Activated naive CD4-positive, alpha-beta T cell treated with anti-CD3 and anti-CD28 coated beads, Interleukin-2, amount 50 U/mL, for 72 hours (primary cell): ENCODE measurements around the gene KCNIP3. TPM values are rescaled to one million over a fixed set of nuclear protein-coding genes. Genes with fewer than 3 reads are reported as not detected.
"Not testable (repeated sequence)": the region's sequence is repeated elsewhere in the genome, so short reads cannot be mapped to it uniquely, and the experiment has no call there.

Experiments used
- ATAC-seq, 2 donors: fragments of 150-1000 bp; cut with Tn5 transposase; 2 replicates each; pipeline ENCODE4 v1.10.0; 2021; ENCODE audit warnings: mild to moderate bottlenecking in 2 of 2, moderate library complexity in 2 of 2
- DNase-seq, 2 donors: peaks; one replicate each; pipeline ENCODE4 v3.0.0; 2021 to 2022; ENCODE audit warnings: low spot score in 2 of 2
- H3K27ac Mint-ChIP-seq, 2 donors: one replicate each; pipeline ENCODE4 v1.8.0; 2022; ENCODE audit warnings: mild to moderate bottlenecking in 2 of 2, mixed read lengths in 2 of 2
- H3K36me3 Mint-ChIP-seq, 2 donors: one replicate each; pipeline ENCODE4 v1.8.0; 2022; ENCODE audit warnings: mixed read lengths in 2 of 2
- H3K9me3 Mint-ChIP-seq, 2 donors: one replicate each; pipeline ENCODE4 v1.8.0; 2022; ENCODE audit warnings: mixed read lengths in 2 of 2
- total RNA-seq, 2 donors: library from RNA; stranded (reverse); gene quantifications; one replicate each; pipeline ENCODE4 v1.2.3, GENCODE V29; 2022

Gene KCNIP3
- total RNA-seq, 2 donors from 2014 or later = not detected

- peak; percentile 30 to 43 for ATAC-seq
- no peak overlapping the region for H3K27ac Mint-ChIP-seq
- no peaks in the 10 kb centered on the region for H3K36me3 Mint-ChIP-seq
- no peak for DNase-seq
- no peaks in the 10 kb centered on the region for H3K9me3 Mint-ChIP-seq
These were observed 91.7 kb downstream of the KCNIP3 start for GRCh38 chr2:95388856-95389244.

- peak; percentile 83 to 86 for ATAC-seq
- H3K9me3 Mint-ChIP-seq = no peaks in the 10 kb centered on the region
- no peaks in the 10 kb centered on the region for H3K36me3 Mint-ChIP-seq
- peak; percentile 57 to 68 for DNase-seq
- H3K27ac Mint-ChIP-seq = no peak overlapping the region
These were observed 92.3 kb downstream of the KCNIP3 start for GRCh38 chr2:95389245-95390119.

- Mint-ChIP-seq H3K27ac (no peak overlapping the region), H3K36me3 (no peaks in the 10 kb centered on the region), H3K9me3 (no peaks in the 10 kb centered on the region)
- ATAC-seq (no peak), DNase-seq (no peak)
These were observed 93.2 kb downstream of the KCNIP3 start for GRCh38 chr2:95390272-95390880.

GRCh38 chr2:95390881-95391321, 93.8 kb downstream of the KCNIP3 start:
- no peak for ATAC-seq
- peak overlapping the region in 1 of 2 donors; percentile 3 for H3K27ac Mint-ChIP-seq
- no peaks in the 10 kb centered on the region for H3K36me3 Mint-ChIP-seq
- no peaks in the 10 kb centered on the region for H3K9me3 Mint-ChIP-seq
- DNase-seq = no peak

- no peaks in the 10 kb centered on the region for H3K36me3 Mint-ChIP-seq
- H3K9me3 Mint-ChIP-seq = no peaks in the 10 kb centered on the region
- no peak for ATAC-seq
These were observed 94.6 kb downstream of the KCNIP3 start for GRCh38 chr2:95391641-95392310.

GRCh38 chr2:95392320-95392719, 95.2 kb downstream of the KCNIP3 start:
- no peaks in the 10 kb centered on the region for H3K36me3 Mint-ChIP-seq
- no peak for ATAC-seq
- DNase-seq = no peak
- H3K9me3 Mint-ChIP-seq = no peaks in the 10 kb centered on the region
- no peak overlapping the region for H3K27ac Mint-ChIP-seq

More at GRCh38 chr2:95391641-95392310, 94.6 kb downstream of the KCNIP3 start:
- no peak for DNase-seq
- H3K27ac Mint-ChIP-seq = peak overlapping the region in 1 of 2 donors; percentile 3

- Mint-ChIP-seq H3K9me3 (no peaks in the 10 kb centered on the region), H3K27ac (no peak overlapping the region), H3K36me3 (no peaks in the 10 kb centered on the region)
- ATAC-seq = no peak
- DNase-seq = no peak
These were observed 95.7 kb downstream of the KCNIP3 start for GRCh38 chr2:95392730-95393455.

- DNase-seq (no peak), ATAC-seq (no peak)
- Mint-ChIP-seq H3K9me3 (no peaks in the 10 kb centered on the region), H3K36me3 (no peaks in the 10 kb centered on the region), H3K27ac (no peak overlapping the region)
These were observed 96.8 kb downstream of the KCNIP3 start for GRCh38 chr2:95393901-95394300.

- DNase-seq (no peak), ATAC-seq (no peak)
- Mint-ChIP-seq H3K9me3 (no peaks in the 10 kb centered on the region), H3K27ac (no peak overlapping the region), H3K36me3 (peaks cover 0 to 17% of the 10 kb centered on the region in 2 donors)
These were observed 101.9 kb downstream of the KCNIP3 start for GRCh38 chr2:95399061-95399460.

- Mint-ChIP-seq H3K36me3 (peaks cover 0 to 17% of the 10 kb centered on the region in 2 donors), H3K9me3 (no peaks in the 10 kb centered on the region), H3K27ac (peak overlapping the region; percentile 96)
- no peak for DNase-seq
- no peak for ATAC-seq
These were observed 104.3 kb downstream of the KCNIP3 start for GRCh38 chr2:95401480-95401879.

- ATAC-seq = peak; percentile 30 to 34
- not testable (repeated sequence) for H3K9me3 Mint-ChIP-seq, DNase-seq
- H3K36me3 Mint-ChIP-seq = peaks cover 0 to 17% of the 10 kb centered on the region in 2 donors
- peak overlapping the region; percentile 96 for H3K27ac Mint-ChIP-seq
These were observed 104.8 kb downstream of the KCNIP3 start for GRCh38 chr2:95402004-95402369.

- no peaks in the 10 kb centered on the region for H3K9me3 Mint-ChIP-seq
- H3K27ac Mint-ChIP-seq = peak within 1 kb of the TSS; percentile 96
- ATAC-seq (peak; percentile 97), DNase-seq (peak; percentile 93 to 97)
- peaks cover 0 to 17% of the 10 kb centered on the region in 2 donors for H3K36me3 Mint-ChIP-seq
These were observed 105.4 kb downstream of the KCNIP3 start, which contains the start of gene FAHD2A for GRCh38 chr2:95402370-95403203. Gene FAHD2A (plus strand): TSS chr2:95402708. CDS start chr2:95405559, 2,851 bp downstream.

- not testable (repeated sequence) for H3K9me3 Mint-ChIP-seq
- peak; percentile 36 for ATAC-seq
- H3K27ac Mint-ChIP-seq = peak overlapping the region; percentile 96
- H3K36me3 Mint-ChIP-seq = peaks cover 0 to 17% of the 10 kb centered on the region in 2 donors
- DNase-seq = peak in 1 of 2 donors; percentile 22
These were observed 106.1 kb downstream of the KCNIP3 start for GRCh38 chr2:95403204-95403721.

GRCh38 chr2:95403824-95404223, 106.7 kb downstream of the KCNIP3 start:
- Mint-ChIP-seq H3K36me3 (peaks cover 0 to 17% of the 10 kb centered on the region in 2 donors), H3K27ac (peak overlapping the region in 1 of 2 donors; percentile 96)
- not testable (repeated sequence) for ATAC-seq, DNase-seq, H3K9me3 Mint-ChIP-seq

GRCh38 chr2:95404676-95405075, 107.5 kb downstream of the KCNIP3 start:
- not testable (repeated sequence) for ATAC-seq, H3K27ac Mint-ChIP-seq, H3K9me3 Mint-ChIP-seq, DNase-seq
- H3K36me3 Mint-ChIP-seq = peaks cover 0 to 17% of the 10 kb centered on the region in 2 donors
